Activated naive CD8-positive, alpha-beta T cell (primary cell): ENCODE results near the gene TPI1.

Experiments
- H3K27ac Mint-ChIP-seq: one replicate; pipeline ENCODE4 v1.8.0; 2021; ENCODE audit warnings: mixed read lengths
- H3K27me3 Mint-ChIP-seq: one replicate; pipeline ENCODE4 v1.8.0; 2021; ENCODE audit warnings: mixed read lengths
- H3K36me3 Mint-ChIP-seq: one replicate; pipeline ENCODE4 v1.8.0; 2021; ENCODE audit warnings: mixed read lengths
- H3K4me1 Mint-ChIP-seq: one replicate; pipeline ENCODE4 v1.8.0; 2021; ENCODE audit warnings: low read depth, mixed read lengths
- H3K4me3 Mint-ChIP-seq: one replicate; pipeline ENCODE4 v1.8.0; 2021; ENCODE audit warnings: mild to moderate bottlenecking, mixed read lengths
- H3K9me3 Mint-ChIP-seq: one replicate; pipeline ENCODE4 v1.8.0; 2021; ENCODE audit warnings: low read depth, mixed read lengths

TPI1 gene

GRCh38 chr12:6867413-6868210 lies at the start of gene TPI1:
TPI1 (plus strand) TSS chr12:6867531; CDS start chr12:6867567, 36 bp downstream.
- H3K36me3 Mint-ChIP-seq: peaks cover 3% of the 10 kb centered on the region
- H3K9me3 Mint-ChIP-seq: no peaks in the 10 kb centered on the region
- H3K27me3 Mint-ChIP-seq: no peaks in the 10 kb centered on the region

DNA sequence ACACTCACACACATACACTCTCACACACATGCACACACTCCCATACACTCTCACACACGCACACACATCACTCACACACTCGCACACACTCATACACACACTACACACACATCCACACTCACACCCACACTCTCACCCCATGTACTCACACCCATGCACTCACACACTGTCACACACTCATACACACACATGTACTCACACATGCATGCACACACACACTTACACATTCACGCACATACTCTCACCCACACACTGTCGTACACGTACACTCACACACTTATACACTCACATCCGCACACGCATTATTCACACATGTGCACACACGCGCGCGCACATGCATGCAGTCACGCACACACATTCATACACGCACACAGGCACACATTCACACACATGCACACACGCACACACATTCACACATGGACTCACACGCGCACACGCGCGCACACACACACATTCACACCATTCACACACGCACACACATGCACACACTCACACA lies 49.6 kb upstream of the TPI1 start:
- Mint-ChIP-seq H3K9me3 (no peaks in the 10 kb centered on the region), H3K36me3 (no peaks in the 10 kb centered on the region), H3K27me3 (peaks cover 5% of the 10 kb centered on the region), H3K4me3 (no peak overlapping the region), H3K27ac (no peak overlapping the region), H3K4me1 (peaks cover 10% of the 10 kb centered on the region)

More at GRCh38 chr12:6867413-6868210, at the start of gene TPI1:
- Mint-ChIP-seq H3K4me3 (peak within 1 kb of the TSS; percentile 94), H3K4me1 (peaks cover 52% of the 10 kb centered on the region), H3K27ac (peak within 1 kb of the TSS; percentile 95)

- H3K4me3 Mint-ChIP-seq: no peak overlapping the region
- H3K36me3 Mint-ChIP-seq: no peaks in the 10 kb centered on the region
- no peak overlapping the region for H3K27ac Mint-ChIP-seq
- H3K27me3 Mint-ChIP-seq: peaks cover 8% of the 10 kb centered on the region
- peaks cover 10% of the 10 kb centered on the region for H3K4me1 Mint-ChIP-seq
- no peaks in the 10 kb centered on the region for H3K9me3 Mint-ChIP-seq
Observed at GRCh38 chr12:6818222-6818621, 49.1 kb upstream of the TPI1 start.

DNA sequence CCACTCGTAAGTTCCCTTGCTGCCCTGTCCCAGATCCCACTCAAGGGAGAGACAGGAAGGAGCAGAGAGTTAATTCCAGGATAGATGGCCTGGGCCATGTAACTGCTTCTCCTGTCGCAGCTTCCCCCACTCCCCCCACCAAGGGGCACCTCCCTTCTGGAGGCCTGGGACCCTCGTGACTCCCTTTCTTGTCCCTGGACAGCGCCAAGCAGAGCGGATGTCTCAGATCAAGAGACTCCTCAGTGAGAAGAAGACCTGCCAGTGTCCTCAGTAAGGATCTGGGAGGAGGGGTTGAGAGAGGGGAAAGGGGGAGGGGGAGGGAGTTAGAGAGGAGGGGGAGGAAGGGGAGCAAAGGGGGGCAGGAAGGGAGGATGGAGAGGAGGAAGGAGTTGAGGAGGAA lies 48.7 kb upstream of the TPI1 start:
- Mint-ChIP-seq H3K9me3 (no peaks in the 10 kb centered on the region), H3K4me3 (no peak overlapping the region), H3K27me3 (peaks cover 8% of the 10 kb centered on the region), H3K4me1 (peaks cover 10% of the 10 kb centered on the region), H3K36me3 (no peaks in the 10 kb centered on the region), H3K27ac (no peak overlapping the region)

DNA sequence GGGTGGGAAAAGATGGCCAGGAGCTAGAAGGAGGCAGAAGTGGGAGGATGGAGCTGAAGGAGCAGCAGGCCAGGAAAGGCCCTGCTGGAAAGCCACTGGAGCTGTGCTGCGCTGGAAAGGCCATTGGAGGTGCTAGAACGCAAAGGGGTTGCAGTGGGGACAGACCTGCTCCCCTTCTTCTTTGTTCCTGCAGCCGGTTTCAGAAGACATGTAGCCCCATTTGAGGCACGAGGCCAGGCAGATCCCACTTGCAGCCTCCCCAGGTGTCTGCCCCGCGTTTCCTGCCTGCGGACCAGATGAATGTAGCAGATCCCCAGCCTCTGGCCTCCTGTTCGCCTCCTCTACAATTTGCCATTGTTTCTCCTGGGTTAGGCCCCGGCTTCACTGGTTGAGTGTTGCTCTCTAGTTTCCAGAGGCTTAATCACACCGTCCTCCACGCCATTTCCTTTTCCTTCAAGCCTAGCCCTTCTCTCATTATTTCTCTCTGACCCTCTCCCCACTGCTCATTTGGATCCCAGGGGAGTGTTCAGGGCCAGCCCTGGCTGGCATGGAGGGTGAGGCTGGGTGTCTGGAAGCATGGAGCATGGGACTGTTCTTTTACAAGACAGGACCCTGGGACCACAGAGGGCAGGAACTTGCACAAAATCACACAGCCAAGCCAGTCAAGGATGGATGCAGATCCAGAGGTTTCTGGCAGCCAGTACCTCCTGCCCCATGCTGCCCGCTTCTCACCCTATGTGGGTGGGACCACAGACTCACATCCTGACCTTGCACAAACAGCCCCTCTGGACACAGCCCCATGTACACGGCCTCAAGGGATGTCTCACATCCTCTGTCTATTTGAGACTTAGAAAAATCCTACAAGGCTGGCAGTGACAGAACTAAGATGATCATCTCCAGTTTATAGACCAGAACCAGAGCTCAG lies 48.0 kb upstream of the TPI1 start:
- Mint-ChIP-seq H3K27ac (no peak overlapping the region), H3K4me3 (no peak overlapping the region), H3K4me1 (peaks cover 10% of the 10 kb centered on the region), H3K9me3 (no peaks in the 10 kb centered on the region), H3K36me3 (no peaks in the 10 kb centered on the region), H3K27me3 (peaks cover 9% of the 10 kb centered on the region)

- no peak overlapping the region for H3K27ac Mint-ChIP-seq
- H3K4me3 Mint-ChIP-seq: no peak overlapping the region
- peaks cover 15% of the 10 kb centered on the region for H3K27me3 Mint-ChIP-seq
- no peaks in the 10 kb centered on the region for H3K9me3 Mint-ChIP-seq
- H3K36me3 Mint-ChIP-seq: no peaks in the 10 kb centered on the region
- H3K4me1 Mint-ChIP-seq: peaks cover 10% of the 10 kb centered on the region
Observed at GRCh38 chr12:6820166-6820565, 47.2 kb upstream of the TPI1 start.

DNA sequence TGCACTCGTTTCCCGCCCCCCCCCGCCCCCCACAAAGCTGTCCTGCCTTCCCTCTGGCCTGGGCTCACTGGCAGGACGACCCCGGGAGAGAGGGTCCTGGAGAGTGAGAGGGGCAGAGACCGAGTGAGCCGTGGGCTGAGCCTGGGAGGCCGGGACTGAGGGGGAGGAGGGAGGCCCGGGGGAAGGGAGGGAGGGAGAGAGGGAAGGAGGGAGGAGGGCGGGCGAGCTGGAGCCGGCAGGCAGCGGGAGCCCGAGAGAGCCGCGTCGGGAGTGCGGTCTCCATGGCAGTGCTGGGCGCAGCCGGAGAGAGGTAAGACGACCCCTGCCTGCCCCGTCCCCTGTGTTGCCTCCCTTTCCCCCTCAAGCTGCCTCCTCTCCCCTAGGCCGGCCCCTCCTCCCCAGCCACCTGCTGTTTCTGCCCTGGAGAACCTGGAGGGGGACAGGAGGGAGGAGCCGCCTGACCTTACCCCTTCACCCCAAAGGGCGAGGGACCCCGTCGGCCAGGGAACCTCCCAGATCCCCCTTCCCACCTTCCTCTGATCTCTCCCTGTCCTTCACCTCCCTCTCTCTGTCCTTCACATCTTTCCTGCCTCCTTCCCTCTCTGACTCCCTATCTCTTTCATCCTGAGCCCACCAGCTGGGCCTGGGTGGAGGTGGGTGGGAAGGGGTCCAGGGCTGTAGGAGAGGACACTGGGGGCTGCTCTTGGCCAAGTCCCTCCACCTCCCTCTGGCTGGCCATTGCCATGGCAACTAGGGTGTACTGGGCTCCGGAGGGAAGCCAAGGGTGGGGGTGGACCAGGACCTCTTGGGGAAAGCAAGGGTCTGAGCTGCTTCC lies 45.5 kb upstream of the TPI1 start, which contains the start of gene GPR162:
Gene GPR162 (plus strand): TSS at position 231 of the 835 bp plus-strand sequence. CDS start 2,078 bp downstream, outside the sequence.
- Mint-ChIP-seq H3K9me3 (no peaks in the 10 kb centered on the region), H3K4me1 (peaks cover 13% of the 10 kb centered on the region), H3K4me3 (peak within 1 kb of the TSS; percentile 63), H3K36me3 (no peaks in the 10 kb centered on the region), H3K27ac (no peak within 1 kb of the TSS), H3K27me3 (peaks cover 20% of the 10 kb centered on the region)

DNA sequence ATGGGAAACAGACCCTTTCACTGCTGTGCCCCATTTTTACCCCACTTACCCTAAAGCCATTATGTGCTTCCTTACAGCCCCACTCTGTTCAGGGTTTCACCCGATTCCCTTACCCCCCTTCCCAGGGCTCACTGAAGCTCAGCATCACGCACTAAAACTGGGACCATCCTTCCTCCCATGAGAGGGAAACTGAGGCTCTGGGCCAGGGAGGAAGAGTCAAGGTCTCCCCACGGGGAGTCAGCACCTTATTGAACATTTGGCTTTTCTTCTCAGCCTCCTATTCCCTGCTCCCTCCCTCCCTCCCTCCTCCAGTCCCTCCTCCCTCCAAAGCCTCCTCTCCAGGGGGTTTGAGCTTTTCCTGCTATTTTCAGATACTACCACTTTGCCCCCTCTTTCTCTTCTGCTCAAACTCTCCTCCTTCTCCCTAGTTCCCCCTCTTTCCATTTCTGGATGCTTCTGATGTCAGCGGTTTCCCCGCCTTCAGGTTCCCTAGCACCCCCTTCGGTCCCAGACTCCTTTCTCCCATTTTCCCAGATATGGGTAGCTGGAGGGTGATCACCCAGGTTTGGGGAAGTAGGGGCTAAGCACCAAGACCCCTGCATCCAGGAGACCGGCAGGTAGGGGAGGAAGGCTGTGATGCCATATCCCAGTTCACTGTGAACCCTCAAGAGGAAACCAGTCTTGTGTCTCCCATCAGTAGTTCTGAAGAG lies 44.8 kb upstream of the TPI1 start:
- peaks cover 17% of the 10 kb centered on the region for H3K4me1 Mint-ChIP-seq
- H3K27ac Mint-ChIP-seq: no peak overlapping the region

GRCh38 chr12:6823182-6824084 lies 43.9 kb upstream of the TPI1 start:
- H3K27me3 Mint-ChIP-seq: peaks cover 22% of the 10 kb centered on the region
- H3K4me3 Mint-ChIP-seq: no peak overlapping the region
- no peak overlapping the region for H3K27ac Mint-ChIP-seq
- H3K4me1 Mint-ChIP-seq: peaks cover 20% of the 10 kb centered on the region
- no peaks in the 10 kb centered on the region for H3K36me3 Mint-ChIP-seq
- no peaks in the 10 kb centered on the region for H3K9me3 Mint-ChIP-seq

More for the DNA sequence above, 44.8 kb upstream of the TPI1 start:
- H3K4me3 Mint-ChIP-seq: peak overlapping the region; percentile 27
- no peaks in the 10 kb centered on the region for H3K9me3 Mint-ChIP-seq
- H3K36me3 Mint-ChIP-seq: no peaks in the 10 kb centered on the region
- H3K27me3 Mint-ChIP-seq: peaks cover 22% of the 10 kb centered on the region

- peaks cover 22% of the 10 kb centered on the region for H3K27me3 Mint-ChIP-seq
- H3K9me3 Mint-ChIP-seq: no peaks in the 10 kb centered on the region
- H3K4me1 Mint-ChIP-seq: peaks cover 25% of the 10 kb centered on the region
- no peak overlapping the region for H3K4me3 Mint-ChIP-seq
- no peaks in the 10 kb centered on the region for H3K36me3 Mint-ChIP-seq
- no peak overlapping the region for H3K27ac Mint-ChIP-seq
Observed at GRCh38 chr12:6824085-6824775, 43.1 kb upstream of the TPI1 start.

- Mint-ChIP-seq H3K4me3 (no peak overlapping the region), H3K4me1 (peaks cover 28% of the 10 kb centered on the region), H3K27me3 (peaks cover 22% of the 10 kb centered on the region), H3K9me3 (no peaks in the 10 kb centered on the region), H3K36me3 (no peaks in the 10 kb centered on the region), H3K27ac (no peak overlapping the region)
Observed at GRCh38 chr12:6824901-6825381, 42.4 kb upstream of the TPI1 start.

DNA sequence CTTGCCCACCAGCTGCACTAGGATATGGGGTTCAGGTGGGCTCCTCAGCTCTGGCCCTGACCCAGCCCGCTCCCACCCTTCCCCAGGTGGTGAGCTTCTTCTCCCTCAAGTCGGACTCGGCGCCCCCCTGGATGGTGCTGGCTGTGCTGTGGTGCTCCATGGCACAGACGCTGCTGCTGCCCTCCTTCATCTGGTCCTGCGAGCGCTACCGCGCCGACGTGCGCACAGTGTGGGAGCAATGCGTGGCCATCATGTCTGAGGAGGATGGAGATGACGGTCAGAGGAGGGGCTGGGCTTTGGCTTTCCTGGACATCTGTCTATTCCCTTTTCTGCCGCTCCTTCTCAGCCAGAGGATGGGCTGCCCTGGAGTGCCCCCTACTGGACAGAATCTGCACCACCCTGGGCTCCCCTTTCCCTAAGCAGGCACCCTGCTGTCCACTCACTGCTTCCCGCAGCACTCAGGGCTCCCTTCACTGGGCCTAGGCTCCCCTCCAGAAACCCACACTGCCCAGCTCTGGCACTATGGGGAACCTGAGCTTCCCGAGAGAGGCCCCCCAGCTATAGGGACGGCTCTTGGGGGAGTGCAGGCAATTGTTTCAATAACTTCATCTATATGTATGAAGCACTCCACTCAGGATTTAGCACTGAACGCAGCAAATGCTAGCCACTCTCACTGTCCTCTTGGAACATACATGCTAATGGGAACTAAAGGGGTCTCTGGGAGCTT lies 41.8 kb upstream of the TPI1 start:
- no peak overlapping the region for H3K27ac Mint-ChIP-seq
- H3K4me3 Mint-ChIP-seq: no peak overlapping the region
- H3K27me3 Mint-ChIP-seq: peaks cover 21% of the 10 kb centered on the region
- peaks cover 28% of the 10 kb centered on the region for H3K4me1 Mint-ChIP-seq
- no peaks in the 10 kb centered on the region for H3K36me3 Mint-ChIP-seq
- no peaks in the 10 kb centered on the region for H3K9me3 Mint-ChIP-seq
